BLaER1 (cell line): ENCODE results near the gene TPT1.
"Not testable (repeated sequence)": the region's sequence is repeated elsewhere in the genome, so short reads cannot be mapped to it uniquely, and the experiment has no call there.

ENCODE experiments used
- H3K27ac ChIP-seq: shearing (Covaris generic); formaldehyde crosslinking; 2 replicates; pipeline ENCODE4 v1.8.1; 2022
- H3K27me3 ChIP-seq: shearing (Covaris generic); formaldehyde crosslinking; 2 replicates; pipeline ENCODE4 v1.8.1; 2022
- H3K36me3 ChIP-seq: shearing (Covaris generic); formaldehyde crosslinking; 2 replicates; pipeline ENCODE4 v1.8.1; 2022
- H3K4me1 ChIP-seq: shearing (Covaris generic); formaldehyde crosslinking; 2 replicates; pipeline ENCODE4 v1.8.1; 2022
- H3K4me2 ChIP-seq: shearing (Covaris generic); formaldehyde crosslinking; 2 replicates; pipeline ENCODE4 v1.8.1; 2022
- H3K4me3 ChIP-seq: shearing (Covaris generic); formaldehyde crosslinking; 2 replicates; pipeline ENCODE4 v1.8.1; 2022
- H3K9ac ChIP-seq: shearing (Covaris generic); formaldehyde crosslinking; 2 replicates; pipeline ENCODE4 v1.8.1; 2022
- H3K9me3 ChIP-seq: shearing (Covaris generic); formaldehyde crosslinking; 2 replicates; pipeline ENCODE4 v1.8.1; 2022
- H4K20me1 ChIP-seq: shearing (Covaris generic); formaldehyde crosslinking; 2 replicates; pipeline ENCODE4 v1.8.1; 2022
- Cebpa-rat ChIP-seq: shearing (Covaris generic); IDR thresholded peaks from 2 replicates; pipeline ENCODE4 v1.8.1; 2022

The TPT1 gene

DNA sequence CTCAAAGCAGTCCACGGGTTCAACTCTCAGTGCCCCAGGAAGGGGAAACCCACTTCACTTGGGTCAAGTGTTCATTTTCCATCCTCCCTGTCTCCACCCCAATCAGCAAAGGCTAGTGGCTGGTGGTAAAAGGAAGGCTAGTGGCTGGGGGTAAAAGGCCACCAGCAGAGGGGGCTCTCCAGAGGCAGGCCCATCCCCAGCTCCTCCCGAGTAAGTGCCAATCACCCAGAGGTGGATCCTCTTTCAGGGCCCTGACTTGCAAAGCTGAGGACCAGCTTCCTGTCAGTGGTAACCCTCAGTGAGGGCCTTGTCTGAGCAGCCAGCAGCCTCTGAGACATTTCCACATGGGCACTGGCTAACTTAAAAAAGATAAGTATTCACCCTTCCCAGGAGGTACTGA is 22.0 kb upstream of the TPT1 start:
- Histone ChIP-seq H3K4me3 (no peak overlapping the region), H3K4me1 (peaks cover 11% of the 10 kb centered on the region), H3K9ac (no peak overlapping the region), H4K20me1 (no peaks in the 10 kb centered on the region), H3K4me2 (no peak overlapping the region), H3K27ac (no peak overlapping the region), H3K9me3 (peaks cover 20% of the 10 kb centered on the region), H3K27me3 (no peaks in the 10 kb centered on the region), H3K36me3 (peaks cover 57% of the 10 kb centered on the region)
- TF ChIP-seq Cebpa-rat: no peak

GRCh38 chr13:45361596-45362206 is 20.7 kb upstream of the TPT1 start:
- Histone ChIP-seq H3K36me3 (peaks cover 69% of the 10 kb centered on the region), H3K4me1 (peaks cover 11% of the 10 kb centered on the region), H3K4me3 (no peak overlapping the region), H4K20me1 (no peaks in the 10 kb centered on the region), H3K27me3 (no peaks in the 10 kb centered on the region), H3K9me3 (peaks cover 20% of the 10 kb centered on the region), H3K9ac (no peak overlapping the region), H3K27ac (no peak overlapping the region), H3K4me2 (no peak overlapping the region)
- no peak for TF ChIP-seq Cebpa-rat

DNA sequence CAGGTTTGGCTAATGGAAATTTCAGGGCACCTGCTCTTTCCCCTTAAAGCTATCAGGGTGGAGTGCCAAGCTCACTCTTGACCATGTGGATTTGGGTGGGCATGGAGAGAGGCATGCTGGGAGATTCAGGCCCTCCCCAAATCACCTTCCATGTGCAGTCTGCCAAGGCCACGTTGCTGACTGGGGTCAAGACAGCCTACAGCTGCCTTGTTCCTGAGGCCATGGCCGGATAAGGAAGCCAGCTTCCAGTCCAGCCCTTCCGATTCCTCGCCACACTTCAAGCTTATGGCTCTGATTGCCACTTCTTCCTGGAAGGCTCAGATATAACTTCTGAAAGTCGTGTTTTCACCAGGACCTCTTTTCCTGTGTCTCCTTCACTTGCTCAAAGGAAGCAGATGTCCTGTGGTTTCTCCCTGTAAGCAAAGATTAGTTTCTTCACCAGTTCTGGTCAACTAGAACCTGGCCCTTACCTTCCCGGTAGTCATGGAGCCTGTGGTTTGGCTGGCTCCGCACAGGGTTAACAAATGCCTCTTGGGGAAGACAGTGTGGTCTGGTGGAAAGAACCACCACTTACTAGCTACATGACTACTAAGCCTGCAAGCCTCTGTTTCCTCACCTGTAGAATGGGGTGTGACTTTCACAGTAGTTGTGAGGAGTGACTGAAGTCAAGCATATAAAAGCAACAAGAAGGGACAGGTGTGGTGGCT is 16.1 kb upstream of the TPT1 start:
- H3K9ac ChIP-seq: no peak overlapping the region
- H3K27me3 ChIP-seq: no peaks in the 10 kb centered on the region
- no peak overlapping the region for H3K4me3 ChIP-seq
- no peak for TF ChIP-seq Cebpa-rat
- H3K4me2 ChIP-seq: peak overlapping the region; percentile 74
- H3K27ac ChIP-seq: peak overlapping the region; percentile 70
- peaks cover 88% of the 10 kb centered on the region for H3K36me3 ChIP-seq
- no peaks in the 10 kb centered on the region for H3K9me3 ChIP-seq
- H4K20me1 ChIP-seq: no peaks in the 10 kb centered on the region
- peaks cover 14% of the 10 kb centered on the region for H3K4me1 ChIP-seq

- no peak overlapping the region for H3K4me2 ChIP-seq
- peaks cover 87% of the 10 kb centered on the region for H3K36me3 ChIP-seq
- no peaks in the 10 kb centered on the region for H4K20me1 ChIP-seq
- H3K27ac ChIP-seq: no peak overlapping the region
- no peak for TF ChIP-seq Cebpa-rat
- no peaks in the 10 kb centered on the region for H3K27me3 ChIP-seq
- peaks cover 14% of the 10 kb centered on the region for H3K4me1 ChIP-seq
- no peaks in the 10 kb centered on the region for H3K9me3 ChIP-seq
- H3K9ac ChIP-seq: no peak overlapping the region
- H3K4me3 ChIP-seq: no peak overlapping the region
Observed at GRCh38 chr13:45353895-45354294, 12.9 kb upstream of the TPT1 start.

DNA sequence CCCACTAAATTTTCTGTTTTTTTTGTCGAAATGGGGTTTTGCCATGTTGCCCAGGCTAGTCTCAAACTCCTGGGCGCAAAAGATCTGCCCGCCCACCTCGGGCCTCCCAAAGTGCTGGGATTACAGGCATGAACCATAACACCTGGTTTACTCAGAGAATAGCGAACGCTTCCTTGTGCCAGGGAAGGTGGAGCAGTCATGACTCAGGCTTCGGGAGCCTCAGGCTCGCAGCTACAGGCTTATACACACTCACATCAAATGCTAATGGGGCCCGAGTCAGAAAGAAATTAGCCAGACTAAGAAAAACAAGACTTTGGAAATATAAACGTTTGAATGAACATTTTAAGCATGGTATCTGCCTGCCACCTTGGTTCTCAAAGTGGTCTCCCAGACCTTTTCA is 11.0 kb upstream of the TPT1 start:
- Histone ChIP-seq H3K27me3 (no peaks in the 10 kb centered on the region), H3K9ac (no peak overlapping the region), H3K4me1 (peaks cover 7% of the 10 kb centered on the region), H3K27ac (no peak overlapping the region), H4K20me1 (no peaks in the 10 kb centered on the region), H3K9me3 (no peaks in the 10 kb centered on the region), H3K4me3 (no peak overlapping the region), H3K36me3 (peaks cover 89% of the 10 kb centered on the region), H3K4me2 (no peak overlapping the region)
- TF ChIP-seq Cebpa-rat: no peak

DNA sequence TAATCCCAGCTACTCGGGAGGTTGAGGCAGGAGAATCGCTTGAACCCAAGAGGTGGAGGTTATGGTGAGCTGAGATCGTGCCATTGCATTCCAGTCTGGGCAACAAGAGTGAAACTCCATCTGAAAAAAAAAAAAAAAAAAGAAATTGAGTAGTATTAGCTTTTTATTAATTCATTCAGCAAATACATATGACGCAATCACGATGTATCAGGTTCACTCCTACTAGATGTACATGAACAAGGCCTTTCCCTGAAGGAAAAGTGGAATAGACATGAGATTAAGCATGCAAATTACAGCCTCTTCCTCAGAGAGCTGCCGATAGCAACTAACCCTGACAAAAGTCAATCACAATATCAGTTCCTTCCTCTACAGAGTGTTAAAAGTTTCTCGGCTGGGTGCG is 9.2 kb upstream of the TPT1 start:
- Histone ChIP-seq H3K9me3 (no peaks in the 10 kb centered on the region), H3K4me2 (no peak overlapping the region), H3K9ac (no peak overlapping the region), H3K27me3 (no peaks in the 10 kb centered on the region), H4K20me1 (no peaks in the 10 kb centered on the region), H3K36me3 (peaks cover 91% of the 10 kb centered on the region), H3K4me3 (no peak overlapping the region), H3K27ac (no peak overlapping the region), H3K4me1 (no peaks in the 10 kb centered on the region; the same call in 1 of the 2 replicates)
- TF ChIP-seq Cebpa-rat: peak; percentile 65; the same call in 1 of the 2 replicates

- H3K4me3 ChIP-seq: no peak overlapping the region
- no peak for TF ChIP-seq Cebpa-rat
- no peaks in the 10 kb centered on the region for H3K27me3 ChIP-seq
- H3K4me2 ChIP-seq: no peak overlapping the region
- no peak overlapping the region for H3K9ac ChIP-seq
- 0 out of 2 replicates have a peak overlapping the region, but pooled peaks have one; percentile 8 for H3K27ac ChIP-seq
- no peaks in the 10 kb centered on the region for H3K9me3 ChIP-seq
- peaks cover 90% of the 10 kb centered on the region for H3K36me3 ChIP-seq
- no peaks in the 10 kb centered on the region for H4K20me1 ChIP-seq
- no peaks in the 10 kb centered on the region; the same call in 1 of the 2 replicates for H3K4me1 ChIP-seq
Observed at GRCh38 chr13:45349438-45349837, 8.5 kb upstream of the TPT1 start.

DNA sequence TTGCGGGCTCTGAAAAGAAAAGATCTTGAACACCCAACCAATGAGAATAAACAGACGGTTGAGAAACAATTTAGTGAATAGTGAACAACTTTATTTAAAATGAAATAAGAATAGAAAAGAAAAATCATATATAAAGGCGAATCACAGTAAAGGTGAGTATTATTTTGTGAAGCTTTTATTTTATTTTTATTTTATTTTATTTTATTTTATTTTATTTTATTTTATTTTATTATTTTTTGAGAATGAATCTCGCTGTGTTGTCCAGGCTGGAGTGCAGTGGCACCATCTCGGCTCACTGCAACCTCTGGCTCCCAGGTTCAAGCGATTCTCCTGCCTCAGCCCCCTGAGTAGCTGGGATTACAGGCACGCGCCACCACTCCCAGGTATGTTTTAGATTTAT is 3.1 kb upstream of the TPT1 start:
- H3K4me2 ChIP-seq: not testable (repeated sequence)
- H3K36me3 ChIP-seq: peaks cover 57% of the 10 kb centered on the region

GRCh38 chr13:45343102-45343501 is 2.1 kb upstream of the TPT1 start:
- H3K27ac ChIP-seq, H3K27me3 ChIP-seq, H3K4me2 ChIP-seq, H3K4me3 ChIP-seq, H3K9me3 ChIP-seq, H3K9ac ChIP-seq: not testable (repeated sequence)
- Histone ChIP-seq H3K4me1 (peaks cover 29% of the 10 kb centered on the region), H3K36me3 (peaks cover 58% of the 10 kb centered on the region), H4K20me1 (peaks cover 26% of the 10 kb centered on the region)

More for the DNA sequence above, 3.1 kb upstream of the TPT1 start:
- not testable (repeated sequence) for H3K4me3 ChIP-seq, H3K27ac ChIP-seq, H3K27me3 ChIP-seq, H3K9me3 ChIP-seq, H3K9ac ChIP-seq
- Histone ChIP-seq H4K20me1 (peaks cover 16% of the 10 kb centered on the region), H3K4me1 (peaks cover 19% of the 10 kb centered on the region)

- not testable (repeated sequence) for H3K4me3 ChIP-seq, H3K27ac ChIP-seq, H3K9ac ChIP-seq, H3K9me3 ChIP-seq, H3K27me3 ChIP-seq
- Histone ChIP-seq H3K4me2 (peak overlapping the region; percentile 89), H3K4me1 (peaks cover 33% of the 10 kb centered on the region), H3K36me3 (peaks cover 58% of the 10 kb centered on the region), H4K20me1 (peaks cover 30% of the 10 kb centered on the region)
Observed at GRCh38 chr13:45342668-45343067, 1.7 kb upstream of the TPT1 start.
